Central memory CD8-positive, alpha-beta T cell (primary cell): ENCODE results near the gene PCSK6.
"Not testable (repeated sequence)": the region's sequence is repeated elsewhere in the genome, so short reads cannot be mapped to it uniquely, and the experiment has no call there.

Source experiments
- ATAC-seq: fragments of 150-1000 bp; cut with Tn5 transposase; replicated peaks from 2 replicates; pipeline ENCODE4 v1.10.0; 2022; ENCODE audit warnings: mild to moderate bottlenecking, moderate FRiP score, moderate number of reproducible peaks; ENCODE audit not compliant: poor library complexity, severe bottlenecking; ENCODE audit errors: extremely low read depth
- DNase-seq, 2 donors: peaks; one replicate each; pipeline ENCODE4 v3.0.0; 2021; ENCODE audit warnings: low spot score in 2 of 2
- H3K27ac Mint-ChIP-seq: one replicate; pipeline ENCODE4 v1.8.0; 2022; ENCODE audit warnings: low read depth, mild to moderate bottlenecking, moderate library complexity, mixed read lengths
- H3K27me3 Mint-ChIP-seq: one replicate; pipeline ENCODE4 v1.8.0; 2022; ENCODE audit warnings: mixed read lengths
- H3K36me3 Mint-ChIP-seq: one replicate; pipeline ENCODE4 v1.8.0; 2022; ENCODE audit warnings: mild to moderate bottlenecking, moderate library complexity, mixed read lengths; ENCODE audit not compliant: insufficient read depth
- H3K4me1 Mint-ChIP-seq: one replicate; pipeline ENCODE4 v1.8.0; 2022; ENCODE audit warnings: mixed read lengths
- H3K4me3 Mint-ChIP-seq: one replicate; pipeline ENCODE4 v1.8.0; 2022; ENCODE audit warnings: mild to moderate bottlenecking, moderate library complexity, mixed read lengths
- H3K9me3 Mint-ChIP-seq: one replicate; pipeline ENCODE4 v1.8.0; 2022; ENCODE audit warnings: mixed read lengths

Gene PCSK6

DNA sequence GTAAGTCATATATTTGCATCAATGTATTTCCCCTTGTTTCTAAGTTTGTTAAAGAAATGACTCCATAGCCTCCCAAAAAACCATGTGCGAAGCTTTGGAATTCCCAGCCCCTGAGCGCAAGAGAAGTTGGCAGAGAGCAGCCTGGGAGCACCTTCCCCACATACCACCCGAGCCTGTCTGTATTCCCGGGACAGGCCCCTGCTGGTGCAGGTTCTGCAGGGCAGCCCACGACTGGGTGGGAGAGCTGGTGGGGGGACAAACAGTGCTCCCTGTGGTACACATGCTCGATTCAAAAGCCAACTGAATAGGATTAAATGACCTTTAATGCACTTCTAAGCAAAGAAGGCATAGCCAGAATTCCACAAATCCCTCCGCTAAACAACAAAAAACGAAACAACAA, 119.8 kb downstream of the PCSK6 start:
- Mint-ChIP-seq H3K9me3 (no peaks in the 10 kb centered on the region), H3K27me3 (peaks cover 33% of the 10 kb centered on the region), H3K27ac (no peak overlapping the region), H3K4me3 (no peak overlapping the region), H3K36me3 (no peaks in the 10 kb centered on the region), H3K4me1 (no peaks in the 10 kb centered on the region)
- ATAC-seq: no peak
- DNase-seq: no peak

DNA sequence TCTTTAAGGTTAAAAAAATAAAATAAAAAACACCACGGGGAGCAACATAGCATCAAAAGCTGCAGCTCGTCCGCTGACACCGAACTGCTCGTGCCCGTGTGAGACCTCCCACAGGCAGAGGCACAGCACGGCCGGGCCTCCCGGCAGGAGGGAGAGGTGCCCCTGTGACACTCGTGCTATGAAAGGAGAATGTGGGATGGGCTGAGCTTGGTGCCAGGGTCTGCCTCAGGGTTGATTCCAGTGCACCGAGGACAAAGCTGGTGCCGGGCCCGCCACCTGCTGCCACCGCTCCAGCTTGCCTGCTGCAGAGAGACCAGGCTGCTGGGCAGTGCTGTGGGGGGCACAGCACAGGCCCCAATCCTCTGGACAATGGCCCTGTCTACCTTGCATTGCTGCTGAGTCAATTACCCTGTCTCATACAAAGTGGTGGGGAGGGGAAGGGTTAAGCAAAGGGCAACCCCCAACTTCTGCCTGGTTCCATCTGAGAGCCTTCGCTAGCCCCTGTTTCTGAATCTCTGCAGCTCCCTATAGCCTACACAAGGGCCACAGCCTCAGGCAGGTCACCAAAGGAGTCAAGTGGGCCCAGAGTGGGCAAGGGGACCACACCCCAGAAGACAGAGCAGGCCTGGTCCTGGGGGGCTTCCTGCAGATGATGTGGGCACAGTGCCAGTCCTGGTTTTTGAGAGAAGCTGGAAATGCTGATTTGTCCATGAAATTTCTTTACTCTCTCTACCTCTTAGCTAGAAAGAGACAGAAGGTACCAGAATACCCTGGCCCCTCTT, 120.5 kb downstream of the PCSK6 start:
- DNase-seq (no peak), ATAC-seq (no peak)
- no peak overlapping the region for H3K4me3 Mint-ChIP-seq
- no peaks in the 10 kb centered on the region for H3K36me3 Mint-ChIP-seq
- H3K27me3 Mint-ChIP-seq: peaks cover 34% of the 10 kb centered on the region
- H3K27ac Mint-ChIP-seq: no peak overlapping the region
- H3K9me3 Mint-ChIP-seq: no peaks in the 10 kb centered on the region
- H3K4me1 Mint-ChIP-seq: no peaks in the 10 kb centered on the region

DNA sequence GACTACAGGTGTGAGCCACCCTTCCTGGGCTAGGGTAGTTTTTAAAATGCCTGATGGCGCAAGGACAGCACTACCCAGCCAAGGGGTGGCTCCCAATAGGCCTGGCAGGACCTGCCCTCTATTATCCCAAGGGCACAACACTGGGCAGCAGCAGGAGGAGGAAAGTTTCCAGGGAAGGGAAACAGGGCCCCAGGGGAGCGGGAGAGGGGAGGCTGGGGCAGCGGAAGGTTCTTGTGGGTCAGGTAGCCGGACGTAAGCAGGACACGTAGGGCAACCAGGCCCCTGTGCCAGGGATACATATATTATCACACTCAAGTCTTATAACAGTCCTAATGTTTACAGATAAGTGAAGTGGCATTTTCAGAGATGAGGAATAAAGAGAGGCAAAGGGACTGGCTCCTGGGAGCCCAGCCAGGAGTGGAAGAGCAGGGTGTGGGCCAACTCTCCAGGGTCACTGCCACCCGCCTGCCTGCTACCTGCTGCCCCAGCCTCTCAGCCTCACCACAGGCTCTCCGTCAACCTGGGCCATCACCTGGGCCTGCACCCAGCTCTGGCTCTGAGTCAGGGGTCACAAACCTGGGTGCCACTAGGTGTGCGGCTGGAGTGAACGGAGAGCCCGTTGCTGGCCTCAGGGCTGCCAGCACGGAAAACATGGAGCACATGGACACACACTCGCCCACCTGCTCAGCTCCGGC, 121.3 kb downstream of the PCSK6 start:
- ATAC-seq (no peak), DNase-seq (no peak)
- Mint-ChIP-seq H3K4me1 (no peaks in the 10 kb centered on the region), H3K27me3 (peaks cover 28% of the 10 kb centered on the region), H3K27ac (no peak overlapping the region), H3K9me3 (no peaks in the 10 kb centered on the region), H3K4me3 (no peak overlapping the region), H3K36me3 (no peaks in the 10 kb centered on the region)

DNA sequence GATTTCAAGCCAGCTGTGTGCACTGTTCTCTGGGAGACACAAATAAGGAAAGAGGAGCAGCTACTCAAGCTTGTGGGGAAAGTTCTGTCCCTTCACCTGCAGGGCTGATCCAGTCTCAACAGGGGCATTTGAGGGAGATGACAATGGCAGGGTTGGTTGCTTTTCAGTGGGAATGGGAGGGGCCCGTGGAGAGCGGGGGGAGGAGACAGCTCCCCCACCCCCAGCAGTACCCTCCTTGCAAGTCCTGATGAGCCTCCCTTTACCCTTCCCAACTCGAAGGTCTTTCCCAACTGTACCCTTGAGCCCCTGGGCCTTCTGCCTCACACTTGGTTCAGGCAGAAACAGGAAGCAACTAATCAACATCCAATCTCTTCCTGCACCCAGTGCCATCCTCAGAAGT, 122.7 kb downstream of the PCSK6 start:
- no peaks in the 10 kb centered on the region for H3K9me3 Mint-ChIP-seq
- H3K4me1 Mint-ChIP-seq: no peaks in the 10 kb centered on the region

DNA sequence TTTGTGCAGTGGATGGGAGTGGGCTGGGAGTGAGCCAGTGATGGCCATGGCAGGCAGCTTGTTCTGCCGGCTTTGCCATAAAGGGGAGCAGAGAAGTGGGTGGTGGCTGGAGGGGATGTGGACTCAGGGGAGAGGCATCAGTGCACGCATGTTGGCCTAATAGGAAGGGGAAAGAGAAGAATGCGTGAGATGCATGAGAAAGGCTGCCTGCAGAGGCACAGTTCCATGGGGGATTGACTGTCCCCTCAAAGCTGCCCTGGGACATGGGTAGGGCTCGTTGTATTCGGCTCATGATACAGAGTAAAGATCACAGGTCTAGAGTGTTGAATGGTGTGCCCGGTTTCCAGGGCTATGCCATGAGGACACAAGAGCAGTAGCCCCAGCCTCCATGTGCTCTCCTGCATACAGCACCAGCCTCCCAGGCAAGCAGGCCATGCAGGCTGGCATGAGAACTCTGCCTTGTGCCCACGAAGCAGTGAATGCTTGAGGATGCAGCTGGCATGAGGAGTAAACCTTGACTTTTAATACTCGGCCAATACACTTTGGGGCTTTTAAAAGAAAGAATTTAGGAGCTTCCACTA, 126.4 kb downstream of the PCSK6 start:
- H3K9me3 Mint-ChIP-seq: no peaks in the 10 kb centered on the region
- H3K4me3 Mint-ChIP-seq: no peak overlapping the region
- DNase-seq (no peak), ATAC-seq (no peak)
- H3K27ac Mint-ChIP-seq: no peak overlapping the region
- H3K27me3 Mint-ChIP-seq: peaks cover 40% of the 10 kb centered on the region
- no peaks in the 10 kb centered on the region for H3K4me1 Mint-ChIP-seq
- H3K36me3 Mint-ChIP-seq: no peaks in the 10 kb centered on the region

More for the DNA sequence above, 122.7 kb downstream of the PCSK6 start:
- Mint-ChIP-seq H3K4me3 (no peak overlapping the region), H3K36me3 (no peaks in the 10 kb centered on the region), H3K27ac (no peak overlapping the region), H3K27me3 (peaks cover 28% of the 10 kb centered on the region)
- ATAC-seq: no peak
- DNase-seq: no peak

DNA sequence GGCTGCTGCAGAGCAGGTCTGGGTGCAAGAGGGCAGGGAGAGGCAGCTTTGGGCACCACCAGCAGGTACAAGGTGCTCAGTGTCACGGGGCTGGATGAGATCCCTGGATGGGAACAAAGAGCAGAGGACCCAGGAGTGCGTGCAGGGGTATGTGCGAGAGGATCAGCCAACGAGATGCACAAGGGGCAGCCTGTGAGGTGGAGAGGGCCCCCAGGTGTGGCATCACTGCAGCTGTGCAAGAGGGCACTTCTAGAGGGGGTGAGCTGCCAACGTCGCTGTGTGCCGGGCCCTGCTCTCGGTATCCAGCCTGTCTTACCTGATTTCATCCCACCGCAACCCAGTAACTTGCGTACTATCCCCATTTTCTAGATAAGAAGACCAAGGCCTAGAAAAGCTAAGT, 127.1 kb downstream of the PCSK6 start:
- no peak overlapping the region for H3K4me3 Mint-ChIP-seq
- no peak overlapping the region for H3K27ac Mint-ChIP-seq
- no peaks in the 10 kb centered on the region for H3K4me1 Mint-ChIP-seq
- ATAC-seq (no peak), DNase-seq (no peak)
- H3K36me3 Mint-ChIP-seq: no peaks in the 10 kb centered on the region
- H3K9me3 Mint-ChIP-seq: no peaks in the 10 kb centered on the region
- peaks cover 40% of the 10 kb centered on the region for H3K27me3 Mint-ChIP-seq

DNA sequence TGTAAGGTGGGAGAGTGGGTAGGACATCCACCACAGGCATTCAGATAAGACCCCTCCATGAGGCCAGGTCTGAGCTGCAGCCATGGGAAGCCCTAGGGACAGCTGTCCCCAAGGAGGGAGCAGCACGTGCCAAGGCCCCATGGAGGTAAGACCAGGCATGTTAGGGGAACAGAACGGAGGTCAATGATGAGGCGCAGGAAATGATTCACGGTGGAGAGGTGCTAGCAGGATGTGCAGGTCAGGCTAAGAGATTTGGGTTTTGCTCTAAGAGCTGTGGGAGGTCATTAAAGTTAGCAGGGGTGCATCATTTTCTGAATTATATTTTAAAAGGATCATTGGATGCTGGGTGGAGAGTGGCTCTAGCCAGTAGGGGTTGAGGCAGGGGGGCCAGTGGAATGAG, 128.1 kb downstream of the PCSK6 start:
- Mint-ChIP-seq H3K27me3 (peaks cover 40% of the 10 kb centered on the region), H3K36me3 (no peaks in the 10 kb centered on the region), H3K9me3 (no peaks in the 10 kb centered on the region), H3K27ac (no peak overlapping the region), H3K4me3 (no peak overlapping the region), H3K4me1 (no peaks in the 10 kb centered on the region)
- DNase-seq (no peak), ATAC-seq (no peak)

DNA sequence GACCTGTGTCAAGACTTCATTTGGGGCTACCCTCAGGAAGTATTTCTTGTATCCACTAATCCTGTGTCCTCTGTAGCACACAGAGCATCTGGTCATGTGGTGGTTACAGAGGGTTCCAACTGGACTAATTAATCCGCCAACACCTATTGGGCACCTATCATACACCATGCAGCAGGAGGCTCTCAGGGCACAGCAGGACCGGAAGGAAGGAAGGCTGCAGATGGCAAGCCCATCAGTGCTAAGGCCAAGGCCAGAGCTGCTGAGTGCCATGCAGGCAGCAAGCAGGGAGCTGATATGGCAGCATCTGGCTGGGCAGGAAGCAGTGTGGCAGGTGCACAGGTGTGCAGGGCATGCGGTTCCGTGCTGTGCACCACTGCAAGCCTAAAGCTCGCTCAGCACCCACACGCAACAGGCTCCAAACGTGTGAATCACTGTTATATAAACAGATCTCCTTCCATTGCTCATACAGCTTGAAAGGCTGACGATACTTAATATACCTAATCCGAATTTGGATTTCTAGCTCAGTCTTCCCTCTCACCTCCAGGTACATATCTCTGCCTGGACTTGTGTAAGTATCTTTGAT, 130.1 kb downstream of the PCSK6 start:
- H3K27ac Mint-ChIP-seq: no peak overlapping the region
- no peaks in the 10 kb centered on the region for H3K9me3 Mint-ChIP-seq
- no peak for DNase-seq
- no peak for ATAC-seq
- no peaks in the 10 kb centered on the region for H3K36me3 Mint-ChIP-seq
- peaks cover 48% of the 10 kb centered on the region for H3K27me3 Mint-ChIP-seq
- no peaks in the 10 kb centered on the region for H3K4me1 Mint-ChIP-seq
- H3K4me3 Mint-ChIP-seq: no peak overlapping the region

DNA sequence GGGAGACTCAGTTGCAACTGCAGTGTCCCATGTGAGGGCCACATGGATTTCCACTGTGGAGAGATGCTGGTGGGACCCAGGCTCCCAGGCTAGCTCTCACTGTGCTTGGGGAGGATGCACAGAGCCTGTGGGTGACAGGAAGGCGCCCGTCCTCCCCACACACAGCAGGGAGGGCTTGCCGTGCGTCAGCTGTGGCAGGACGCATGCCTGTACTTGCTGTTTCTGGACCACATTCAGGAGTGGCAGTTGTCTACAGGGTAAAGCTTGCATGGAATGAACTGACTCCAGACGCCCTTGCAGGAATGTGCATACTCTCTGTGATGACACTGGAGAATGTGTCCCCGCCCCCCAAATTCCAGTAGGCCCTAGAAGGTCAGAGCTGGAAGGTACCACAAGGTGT, 130.6 kb downstream of the PCSK6 start:
- no peak for DNase-seq
- no peak for ATAC-seq
- H3K4me3 Mint-ChIP-seq: no peak overlapping the region
- H3K36me3 Mint-ChIP-seq: no peaks in the 10 kb centered on the region
- H3K4me1 Mint-ChIP-seq: no peaks in the 10 kb centered on the region
- no peak overlapping the region for H3K27ac Mint-ChIP-seq
- peaks cover 49% of the 10 kb centered on the region for H3K27me3 Mint-ChIP-seq
- no peaks in the 10 kb centered on the region for H3K9me3 Mint-ChIP-seq

DNA sequence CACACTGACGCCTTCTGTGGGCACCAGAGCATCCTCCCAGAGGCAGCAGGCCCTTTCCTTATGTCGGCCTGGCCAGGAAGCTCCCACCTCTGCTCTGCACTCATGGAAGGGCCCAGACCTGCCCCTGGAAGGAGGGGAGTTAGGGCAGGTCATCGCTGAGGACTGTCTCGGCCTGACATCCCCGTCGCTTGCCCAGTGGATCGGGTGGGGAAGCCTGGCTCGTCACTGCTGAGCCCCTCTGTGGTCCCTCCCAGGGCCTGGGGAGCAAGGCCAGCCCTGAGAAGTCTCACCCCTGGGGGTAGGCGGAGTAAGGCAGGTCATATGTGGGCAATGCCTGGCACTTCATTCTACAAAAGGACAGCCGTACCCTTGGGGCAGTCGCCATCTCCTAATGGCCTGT, 131.6 kb downstream of the PCSK6 start:
- peaks cover 55% of the 10 kb centered on the region for H3K27me3 Mint-ChIP-seq
- H3K9me3 Mint-ChIP-seq: no peaks in the 10 kb centered on the region
- no peaks in the 10 kb centered on the region for H3K4me1 Mint-ChIP-seq
- H3K27ac Mint-ChIP-seq: no peak overlapping the region
- H3K4me3 Mint-ChIP-seq: no peak overlapping the region
- no peak for DNase-seq
- H3K36me3 Mint-ChIP-seq: no peaks in the 10 kb centered on the region
- ATAC-seq: no peak

DNA sequence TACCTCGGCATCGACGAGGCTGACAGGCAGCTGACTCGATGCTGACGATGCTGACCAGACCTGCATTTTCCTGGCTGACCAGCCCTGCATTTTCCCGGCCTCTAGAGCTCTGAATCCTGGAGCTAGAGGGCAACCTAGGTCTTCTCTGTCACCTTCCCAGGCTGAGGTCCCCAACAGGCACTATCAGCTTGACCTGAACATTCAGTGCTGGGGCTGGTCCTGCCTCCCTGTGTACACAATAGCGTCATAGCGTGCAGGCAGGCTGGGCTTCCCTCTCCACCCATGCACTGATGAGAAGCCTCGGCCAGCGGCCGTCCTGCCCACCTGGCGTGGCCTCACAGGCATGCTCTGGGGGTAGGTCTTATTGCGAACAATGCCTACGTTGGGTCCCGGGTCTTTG, 132.2 kb downstream of the PCSK6 start:
- Mint-ChIP-seq H3K36me3 (no peaks in the 10 kb centered on the region), H3K4me1 (no peaks in the 10 kb centered on the region)

DNA sequence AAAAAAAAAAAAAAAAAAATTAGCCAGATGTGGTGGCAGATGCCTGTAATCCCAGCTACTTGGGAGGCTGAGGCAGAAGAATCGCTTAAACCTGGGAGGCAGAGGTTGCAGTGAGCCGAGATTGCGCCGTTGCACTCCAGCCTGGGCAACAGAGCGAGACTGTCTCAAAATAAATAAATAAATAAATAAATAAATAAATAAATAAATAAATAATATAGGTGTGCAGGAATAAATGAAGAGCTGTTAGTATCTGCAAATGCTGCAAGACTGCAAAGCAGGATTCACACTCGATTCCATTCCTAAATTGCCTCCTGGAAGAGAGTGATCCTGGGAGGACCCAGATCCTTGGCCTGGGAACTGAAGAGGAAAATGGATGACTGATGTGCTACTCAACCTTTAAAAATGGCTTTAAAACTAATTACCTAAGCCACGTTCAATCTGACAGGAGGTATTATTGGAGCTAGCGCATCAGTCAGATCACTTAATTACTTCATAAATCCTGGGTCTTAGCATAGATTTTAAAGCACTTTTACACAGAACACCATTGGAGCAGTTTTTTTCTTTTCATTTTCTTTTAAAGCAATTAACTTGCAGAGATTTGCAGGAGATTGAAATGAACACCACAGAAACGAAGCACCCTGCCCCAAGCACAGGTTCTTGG, 132.9 kb downstream of the PCSK6 start:
- not testable (repeated sequence) for H3K9me3 Mint-ChIP-seq, DNase-seq, H3K4me3 Mint-ChIP-seq, ATAC-seq, H3K36me3 Mint-ChIP-seq, H3K4me1 Mint-ChIP-seq, H3K27ac Mint-ChIP-seq
- H3K27me3 Mint-ChIP-seq: peaks cover 52% of the 10 kb centered on the region

More for the DNA sequence above, 132.2 kb downstream of the PCSK6 start:
- Mint-ChIP-seq H3K4me3 (no peak overlapping the region), H3K9me3 (no peaks in the 10 kb centered on the region), H3K27me3 (peaks cover 55% of the 10 kb centered on the region), H3K27ac (no peak overlapping the region)
- ATAC-seq (no peak), DNase-seq (no peak)
